GM21381 (cell line): ENCODE measurements around the gene LBHD1.
A peak's percentile ranks its signal among the peaks of the same experiment; 100 is the strongest.
"Not testable (repeated sequence)": the region's sequence is repeated elsewhere in the genome, so short reads cannot be mapped to it uniquely, and the experiment has no call there.

Experiments
- ATAC-seq: cut with Tn5 transposase; IDR thresholded peaks from one replicate; pipeline ENCODE4 v1.9.1; 2021; ENCODE audit warnings: mild to moderate bottlenecking, moderate library complexity; ENCODE audit not compliant: unreplicated experiment

The LBHD1 gene

GRCh38 chr11:62621567-62622470 is 50.2 kb downstream of the LBHD1 start, which contains the start of gene B3GAT3:
TSS of gene B3GAT3 (minus strand) at chr11:62621986. CDS start at chr11:62621947, 39 bp downstream.
- ATAC-seq = peak; percentile 94

DNA sequence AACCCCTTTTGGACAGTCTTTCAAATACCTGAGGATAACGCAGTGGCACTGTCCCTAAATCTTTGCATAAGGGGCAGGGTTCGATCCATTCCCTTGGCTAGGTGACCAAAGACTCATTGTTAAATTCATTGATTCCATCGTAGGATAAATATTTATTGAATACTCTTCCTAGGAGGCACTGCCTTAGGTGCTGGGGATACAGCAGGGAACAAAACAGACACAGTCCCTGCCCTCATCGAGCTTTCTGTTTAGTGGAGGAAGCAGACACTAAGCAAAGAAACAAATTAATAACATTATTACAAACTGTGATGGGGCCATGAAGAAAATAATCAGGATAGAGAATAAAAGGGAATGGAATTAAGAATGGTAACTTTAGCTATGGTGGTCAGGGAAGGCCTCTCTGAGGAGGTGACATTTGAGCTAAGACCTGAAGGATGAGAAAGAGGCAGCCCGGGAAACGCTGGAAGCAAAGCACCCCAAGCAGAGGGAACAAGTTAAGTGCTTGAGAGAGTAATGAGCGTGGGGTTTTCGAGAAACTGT is 51.0 kb downstream of the LBHD1 start:
- no peak for ATAC-seq

- ATAC-seq = not testable (repeated sequence)
Observed at GRCh38 chr11:62616957-62617356, 55.1 kb downstream of the LBHD1 start.

DNA sequence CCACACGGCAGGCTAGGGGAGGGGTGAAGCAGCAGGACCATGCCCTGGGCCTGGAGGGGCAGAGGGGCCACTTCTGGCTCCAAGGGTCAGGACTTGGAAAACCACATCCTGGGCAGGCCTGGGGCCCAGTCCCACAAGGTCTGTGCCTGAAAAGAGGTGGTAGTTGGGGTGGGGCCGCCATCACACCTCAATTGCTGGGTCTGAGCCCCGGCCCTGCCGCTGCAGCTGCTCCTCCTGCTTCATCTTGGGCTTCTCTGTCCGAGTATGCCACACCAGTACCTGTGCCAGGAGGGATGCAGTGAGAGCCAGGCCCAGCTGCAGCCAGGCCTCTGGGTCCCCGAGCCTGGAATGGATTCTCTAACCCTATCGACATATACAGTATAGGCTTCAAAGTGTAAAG is 56.5 kb downstream of the LBHD1 start:
- no peak for ATAC-seq

DNA sequence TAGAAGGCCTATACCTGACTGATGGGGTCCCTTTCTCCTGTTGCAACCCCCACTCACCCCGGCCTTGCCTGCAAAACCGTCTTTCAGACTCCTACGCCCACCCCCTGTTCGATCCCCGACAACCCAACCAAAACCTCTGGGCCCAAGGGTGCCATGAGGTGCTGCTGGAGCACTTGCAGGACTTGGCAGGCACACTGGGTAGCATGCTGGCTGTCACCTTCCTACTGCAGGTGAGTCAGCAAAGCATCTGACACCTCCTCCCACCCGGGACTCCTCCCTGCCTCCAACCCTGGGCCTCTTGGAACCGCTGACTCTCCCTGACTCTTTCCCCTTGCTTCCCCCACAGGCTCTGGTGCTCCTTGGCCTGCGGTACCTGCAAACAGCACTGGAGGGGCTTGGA is 57.8 kb downstream of the LBHD1 start:
- ATAC-seq = no peak

- ATAC-seq = no peak
Observed at GRCh38 chr11:62613291-62613778, 58.7 kb downstream of the LBHD1 start.
